PC-3 (cell line): Measurements from ENCODE around the gene TACR2. TPM values are rescaled to one million over a fixed set of nuclear protein-coding genes. Genes with fewer than 3 reads are reported as not detected.
A peak's percentile ranks its signal among the peaks of the same experiment; 100 is the strongest.

Source experiments
- ATAC-seq: fragments of 200-7000 bp; cut with Tn5 transposase; 2 replicates; pipeline ENCODE4 v1.9.1; 2020; ENCODE audit warnings: mild to moderate bottlenecking, moderate library complexity
- BruUV-seq: library from RNA; stranded (reverse); fragments of 400-500 nt; replicated peaks from 2 replicates; lab custom pipeline; 2021; lab: Mats Ljungman, UMichigan
- CTCF ChIA-PET: fragments of 300-600 bp; sonication (Branson Sonifier 250); formaldehyde crosslinking; loops from one replicate; lab custom pipeline; 2022; ENCODE audit warnings: antibody characterized with exemption; lab: Charles Lee
- POLR2A ChIA-PET: fragments of 300-600 bp; sonication (Branson Sonifier 250); formaldehyde crosslinking; loops from one replicate; lab custom pipeline; 2022; ENCODE audit warnings: antibody characterized with exemption; ENCODE audit not compliant: unreplicated experiment; lab: Charles Lee
- DNase-seq: peaks from one replicate; pipeline ENCODE4 v3.0.0-alpha.2; 2015
- H2AFZ ChIP-seq: fragments of 300-600 bp; sonication (generic); 2 replicates; pipeline ENCODE4 v1.6.0; 2016; ENCODE audit warnings: antibody characterized with exemption, low read length
- H3F3A ChIP-seq: fragments of 300-600 bp; sonication (generic); one replicate; pipeline ENCODE4 v1.6.0; 2017; ENCODE audit warnings: antibody characterized with exemption, low read length, control low read depth, mild to moderate bottlenecking; ENCODE audit not compliant: unreplicated experiment
- H3K27ac ChIP-seq: fragments of 300-600 bp; sonication (generic); 2 replicates; pipeline ENCODE4 v1.5.1; 2016; ENCODE audit warnings: mild to moderate bottlenecking, low read length
- H3K27me3 ChIP-seq: fragments of 300-600 bp; sonication (generic); 2 replicates; pipeline ENCODE4 v1.6.1; 2016; ENCODE audit warnings: low read length, mixed read lengths
- H3K36me3 ChIP-seq: fragments of 300-600 bp; sonication (generic); 2 replicates; pipeline ENCODE4 v1.6.1; 2016; ENCODE audit warnings: low read depth, mixed run types, low read length, mixed read lengths
- H3K4me1 ChIP-seq: fragments of 300-600 bp; sonication (generic); 2 replicates; pipeline ENCODE4 v1.5.1; 2016; ENCODE audit warnings: low read length; ENCODE audit not compliant: insufficient read depth
- H3K4me2 ChIP-seq: fragments of 300-600 bp; sonication (generic); 2 replicates; pipeline ENCODE4 v1.6.0; 2016; ENCODE audit warnings: low read length
- H3K4me3 ChIP-seq: fragments of 300-600 bp; sonication (generic); 2 replicates; pipeline ENCODE4 v1.5.1; 2016; ENCODE audit warnings: mild to moderate bottlenecking, low read length, mixed read lengths
- H3K79me2 ChIP-seq: fragments of 300-600 bp; sonication (generic); 2 replicates; pipeline ENCODE4 v1.6.1; 2017; ENCODE audit warnings: low read length, mixed read lengths
- H3K9ac ChIP-seq: fragments of 300-600 bp; sonication (generic); 2 replicates; pipeline ENCODE4 v1.6.0; 2016; ENCODE audit warnings: mild to moderate bottlenecking, low read length
- H3K9me2 ChIP-seq: fragments of 300-600 bp; sonication (generic); replicated peaks from 2 replicates; pipeline ENCODE4 v1.6.1; 2016; ENCODE audit warnings: mixed run types, low read length, mixed read lengths
- H3K9me3 ChIP-seq: fragments of 300-600 bp; sonication (generic); 2 replicates; pipeline ENCODE4 v1.6.1; 2016; ENCODE audit warnings: low read length, mixed read lengths
- H4K20me1 ChIP-seq: fragments of 300-600 bp; sonication (generic); 2 replicates; pipeline ENCODE4 v1.6.1; 2016; ENCODE audit warnings: low read length, mixed read lengths
- EZH2 ChIP-seq: fragments of 300-600 bp; sonication (generic); IDR thresholded peaks from one replicate; pipeline ENCODE4 v1.6.1; 2017; ENCODE audit warnings: antibody characterized with exemption, mild to moderate bottlenecking, low read length; ENCODE audit not compliant: unreplicated experiment
- EZH2phosphoT487 ChIP-seq: fragments of 300-600 bp; sonication (generic); IDR thresholded peaks from 2 replicates; pipeline ENCODE4 v1.6.1; 2018; ENCODE audit warnings: mild to moderate bottlenecking, antibody characterized with exemption, low read length, borderline replicate concordance
- intact Hi-C: fragments of 100-400 bp; cut with micrococcal nuclease; formaldehyde crosslinking; loops from 2 replicates; pipeline ENCODE4 v1.9.0; 2023
- total RNA-seq: library from RNA; depleted of rRNA; stranded (reverse); fragments of >200 nt; gene quantifications from 2 replicates; pipeline ENCODE4 v1.2.3, GENCODE V29; 2014
- TF ChIP-seq, protein P1 (sequence below): fragments of 300-600 bp; sonication (generic); conservative IDR thresholded peaks from 2 replicates; pipeline ENCODE4 v1.5.1; 2017; ENCODE audit warnings: antibody characterized with exemption, low read depth, mild to moderate bottlenecking, low read length

TACR2 gene
- total RNA-seq, 1 experiment from 2014 or later = 0.40 TPM

DNA sequence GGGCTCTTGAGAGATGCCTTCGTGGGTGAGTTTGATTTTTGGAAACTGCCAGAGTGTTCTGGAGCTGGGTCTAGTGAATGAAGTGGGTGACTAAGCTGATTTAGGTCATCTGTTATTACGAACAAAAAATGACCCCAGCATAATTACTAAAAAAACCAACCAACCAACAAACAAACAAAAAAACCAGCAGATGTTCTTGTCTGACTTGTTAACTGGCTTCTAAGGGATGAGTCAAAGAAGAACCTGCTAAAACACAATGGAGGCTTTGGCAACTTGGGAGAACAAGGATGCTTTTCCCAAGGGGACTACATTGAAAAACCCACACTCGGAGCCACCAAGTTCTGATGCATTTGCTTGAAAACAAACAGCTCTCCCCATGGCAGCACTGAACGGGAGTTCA lies 11.5 kb downstream of the TACR2 start:
- Histone ChIP-seq H3K27ac (no peak overlapping the region), H3K4me2 (no peak overlapping the region), H3K9me3 (no peaks in the 10 kb centered on the region), H3K9me2 (no peaks in the 10 kb centered on the region), H3K4me1 (peaks cover 30% of the 10 kb centered on the region), H3K4me3 (no peak overlapping the region), H3F3A (no peaks in the 10 kb centered on the region), H4K20me1 (no peaks in the 10 kb centered on the region), H3K9ac (no peak overlapping the region), H2AFZ (no peak overlapping the region), H3K36me3 (peaks cover 28% of the 10 kb centered on the region), H3K27me3 (no peaks in the 10 kb centered on the region), H3K79me2 (no peaks in the 10 kb centered on the region)
- intact Hi-C loops = loop anchor here (5.0 kb wide), 1 partner anchor 168 kb away; no protein-coding TSS in a partner anchor
- TF ChIP-seq EZH2phosphoT487 (no peak), EZH2 (no peak)
- TF ChIP-seq, protein P1, sequence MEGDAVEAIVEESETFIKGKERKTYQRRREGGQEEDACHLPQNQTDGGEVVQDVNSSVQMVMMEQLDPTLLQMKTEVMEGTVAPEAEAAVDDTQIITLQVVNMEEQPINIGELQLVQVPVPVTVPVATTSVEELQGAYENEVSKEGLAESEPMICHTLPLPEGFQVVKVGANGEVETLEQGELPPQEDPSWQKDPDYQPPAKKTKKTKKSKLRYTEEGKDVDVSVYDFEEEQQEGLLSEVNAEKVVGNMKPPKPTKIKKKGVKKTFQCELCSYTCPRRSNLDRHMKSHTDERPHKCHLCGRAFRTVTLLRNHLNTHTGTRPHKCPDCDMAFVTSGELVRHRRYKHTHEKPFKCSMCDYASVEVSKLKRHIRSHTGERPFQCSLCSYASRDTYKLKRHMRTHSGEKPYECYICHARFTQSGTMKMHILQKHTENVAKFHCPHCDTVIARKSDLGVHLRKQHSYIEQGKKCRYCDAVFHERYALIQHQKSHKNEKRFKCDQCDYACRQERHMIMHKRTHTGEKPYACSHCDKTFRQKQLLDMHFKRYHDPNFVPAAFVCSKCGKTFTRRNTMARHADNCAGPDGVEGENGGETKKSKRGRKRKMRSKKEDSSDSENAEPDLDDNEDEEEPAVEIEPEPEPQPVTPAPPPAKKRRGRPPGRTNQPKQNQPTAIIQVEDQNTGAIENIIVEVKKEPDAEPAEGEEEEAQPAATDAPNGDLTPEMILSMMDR = no peak
- ATAC-seq (no peak), DNase-seq (peak; percentile 46)
- BruUV-seq = no TSS peak
- POLR2A ChIA-PET = no interaction called here
- CTCF ChIA-PET = interaction anchor here (0.6 kb wide), 2 partner anchors 108 to 179 kb away, joined by 3 read pairs; no protein-coding TSS in a partner anchor

DNA sequence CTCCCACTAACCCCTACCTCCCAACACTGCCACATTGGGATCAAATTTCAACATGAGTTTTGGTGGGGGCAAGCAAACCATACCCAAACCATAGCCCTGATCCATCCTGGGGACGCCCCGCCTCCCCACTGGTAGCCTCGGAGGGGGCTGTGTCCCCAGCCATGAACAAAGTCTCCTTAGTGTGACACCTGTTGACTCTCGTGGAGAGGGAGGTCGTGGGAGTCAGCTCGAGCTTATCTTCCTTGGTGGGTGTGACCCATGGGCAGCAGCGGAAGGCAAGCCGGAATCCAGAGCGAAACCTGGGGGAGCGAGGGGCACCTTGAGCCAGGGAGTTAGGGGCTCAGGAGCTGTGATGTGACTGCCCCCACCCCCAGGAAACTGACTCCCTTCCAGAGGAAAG lies 11.9 kb downstream of the TACR2 start:
- H3K79me2 ChIP-seq = no peaks in the 10 kb centered on the region
- DNase-seq (no peak), ATAC-seq (no peak)
- no peaks in the 10 kb centered on the region for H3K9me2 ChIP-seq
- H3K9ac ChIP-seq = no peak overlapping the region
- BruUV-seq = TSS peak; percentile 5
- H3F3A ChIP-seq = no peaks in the 10 kb centered on the region
- ChIA-PET CTCF (interaction anchor here (0.5 to 0.6 kb wide), 3 partner anchors 108 to 400 kb away, joined by 3 read pairs; no protein-coding TSS in a partner anchor), POLR2A (interaction anchor here (0.6 kb wide), 1 partner anchor 163 kb away, joined by 4 read pairs; no protein-coding TSS in a partner anchor)
- no peaks in the 10 kb centered on the region for H4K20me1 ChIP-seq
- no peaks in the 10 kb centered on the region for H3K27me3 ChIP-seq
- intact Hi-C loops = loop anchor here (5.0 kb wide), 1 partner anchor 167 kb away; no protein-coding TSS in a partner anchor
- H3K36me3 ChIP-seq = peaks cover 29% of the 10 kb centered on the region
- H3K4me2 ChIP-seq = no peak overlapping the region
- H3K4me3 ChIP-seq = no peak overlapping the region
- H3K4me1 ChIP-seq = peaks cover 30% of the 10 kb centered on the region
- H3K27ac ChIP-seq = no peak overlapping the region
- H2AFZ ChIP-seq = no peak overlapping the region
- TF ChIP-seq EZH2phosphoT487 (no peak), EZH2 (no peak)
- TF ChIP-seq, protein P1 = no peak
- H3K9me3 ChIP-seq = no peaks in the 10 kb centered on the region

DNA sequence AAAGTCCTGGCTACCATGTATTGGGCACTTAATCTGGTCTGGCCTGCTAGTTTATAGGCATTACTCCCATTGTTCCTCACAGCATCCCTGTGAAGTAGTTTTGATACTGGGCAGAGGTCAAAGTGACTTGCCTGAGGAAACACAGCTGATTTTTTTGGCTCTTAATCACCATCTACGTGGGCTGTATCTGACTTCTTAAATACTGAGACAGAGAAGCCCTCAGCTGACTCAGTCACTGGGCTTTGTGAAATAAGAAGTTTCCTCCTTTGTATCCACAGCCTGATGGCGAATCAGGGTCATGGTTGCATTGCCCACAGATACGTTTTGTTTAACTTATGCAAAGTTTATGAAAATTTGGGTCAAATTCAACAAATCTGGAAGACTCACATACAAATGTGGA lies 13.2 kb downstream of the TACR2 start:
- Histone ChIP-seq H3K27ac (no peak overlapping the region), H3K4me2 (no peak overlapping the region), H3K4me1 (peaks cover 23% of the 10 kb centered on the region), H3K79me2 (no peaks in the 10 kb centered on the region), H3K9me3 (no peaks in the 10 kb centered on the region), H4K20me1 (no peaks in the 10 kb centered on the region), H2AFZ (no peak overlapping the region), H3F3A (no peaks in the 10 kb centered on the region), H3K36me3 (peaks cover 38% of the 10 kb centered on the region), H3K4me3 (no peak overlapping the region), H3K9ac (no peak overlapping the region), H3K9me2 (no peaks in the 10 kb centered on the region), H3K27me3 (no peaks in the 10 kb centered on the region)
- TF ChIP-seq, protein P1 = no peak
- TF ChIP-seq EZH2 (no peak), EZH2phosphoT487 (no peak)
- no TSS peak for BruUV-seq
- peak; percentile 24 for DNase-seq
- ChIA-PET POLR2A (no interaction called here), CTCF (no interaction called here)
- no peak for ATAC-seq
- intact Hi-C loops = no loop called here
